Kidney (tissue), 14 donors: ENCODE measurements around the gene ISL2. TPM values are rescaled to one million over a fixed set of nuclear protein-coding genes. Genes with fewer than 3 reads are reported as not detected.

ENCODE experiments used
- DNase-seq, 5 donors: peaks; one replicate each; pipeline ENCODE4 v3.0.0-alpha.2; 2013 to 2020
- FAIRE-seq: peaks from 2 replicates; lab custom pipeline; 2012; peaks lifted over from hg19 to GRCh38; lab: Jason Lieb, UNC
- H3K27ac ChIP-seq, 2 donors: one replicate each; pipeline ENCODE4 v1.7.0; 2013; ENCODE audit warnings: low read depth in 2 of 2, low read length in 2 of 2, inconsistent platforms in 1 of 2
- H3K27me3 ChIP-seq: one replicate; pipeline ENCODE4 v1.7.1; 2013; ENCODE audit warnings: low read length, inconsistent platforms; ENCODE audit not compliant: control insufficient read depth, insufficient read depth
- H3K36me3 ChIP-seq, 3 donors: one replicate each; pipeline versions ENCODE4 v1.7.0 to v1.7.1; 2013; ENCODE audit warnings: low read length in 3 of 3, control low read depth in 1 of 3, inconsistent platforms in 1 of 3; ENCODE audit not compliant: insufficient read depth in 3 of 3, control insufficient read depth in 2 of 3
- H3K4me1 ChIP-seq, 3 donors: one replicate each; pipeline versions ENCODE4 v1.7.0 to v1.7.1; 2013; ENCODE audit warnings: low read length in 3 of 3, inconsistent platforms in 1 of 3, low read depth in 1 of 3; ENCODE audit not compliant: control insufficient read depth in 2 of 3, insufficient read depth in 2 of 3
- H3K4me3 ChIP-seq, 3 donors: one replicate each; pipeline versions ENCODE4 v1.7.0 to v1.8.1; 2013; ENCODE audit warnings: low read length in 3 of 3, control low read depth in 1 of 3, inconsistent platforms in 1 of 3
- H3K9ac ChIP-seq, 3 donors: one replicate each; pipeline versions ENCODE4 v1.7.0 to v1.7.1; 2013; ENCODE audit warnings: low read length in 3 of 3, control low read depth in 1 of 3, inconsistent platforms in 1 of 3
- H3K9me3 ChIP-seq, 3 donors: one replicate each; pipeline versions ENCODE4 v1.7.0 to v1.7.1; 2013; ENCODE audit warnings: low read length in 3 of 3, control low read depth in 1 of 3, inconsistent platforms in 1 of 3; ENCODE audit not compliant: control insufficient read depth in 2 of 3, insufficient read depth in 1 of 3
- CTCF ChIP-seq: IDR thresholded peaks from 3 replicates; pipeline ENCODE4 v1.5.1; 2012; ENCODE audit warnings: mild to moderate bottlenecking, moderate library complexity, borderline replicate concordance; ENCODE audit not compliant: insufficient read depth; ENCODE audit errors: extremely low read depth
- intact Hi-C: fragments of 100-400 bp; cut with DNase I; formaldehyde crosslinking; loops from one replicate; pipeline ENCODE4 v1.11.1; 2022
- polyA plus RNA-seq: library from polyadenylated mRNA; stranded (reverse); fragments of 350-450 nt; fragmentation: Illumina TruSeq; extraction: RNeasy Lipid Tissue Mini Kit (QIAGEN cat#74804); gene quantifications from one replicate; pipeline ENCODE4 v1.2.3, GENCODE V29; 2014; ENCODE audit warnings: low read depth, low replicate concordance; ENCODE audit not compliant: insufficient read depth
- total RNA-seq: library from RNA; stranded (reverse); fragmentation: NEBNext Ultra II Directional; extraction: Animal tissue kit (Norgen Biotek cat#: 25700); gene quantifications from one replicate; pipeline ENCODE4 v1.2.1, GENCODE V29; 2021
- donor health status: control.
- donor health status: control.
- donor health status: control.
- donor health status: control.
- donor health status: control.
- donor health status: DM: yes; HTN: yes; CAD: no.
- donor health status: Normal renal cell carcinoma (clear cell type).

The ISL2 gene
- total and polyA plus RNA-seq, 2 donors from 2014 or later: 0.44 TPM; not detected in 1

- Histone ChIP-seq H3K27ac (no peak overlapping the region), H3K27me3 (peaks cover 54% of the 10 kb centered on the region), H3K4me3 (peak overlapping the region in 1 of 3 donors; percentile 35), H3K9me3 (no peaks in the 10 kb centered on the region), H3K9ac (no peak overlapping the region), H3K4me1 (peaks cover 0 to 17% (median 3%) of the 10 kb centered on the region in 3 donors), H3K36me3 (no peaks in the 10 kb centered on the region)
- FAIRE-seq: no peak
- intact Hi-C loops: loop anchor here (10.0 kb wide), 1 partner anchor 141 kb away; no protein-coding TSS in a partner anchor
- DNase-seq: peak in 4 of 5 donors; percentile 42 to 69 (median 57)
- no peak for TF ChIP-seq CTCF
Measured at GRCh38 chr15:76335307-76336253, 993 bp upstream of the ISL2 start.

GRCh38 chr15:76337059-76337695 lies 604 bp downstream of the ISL2 start:
- TF ChIP-seq CTCF: no peak
- Histone ChIP-seq H3K4me3 (no peak overlapping the region), H3K36me3 (no peaks in the 10 kb centered on the region), H3K9me3 (no peaks in the 10 kb centered on the region), H3K27me3 (peaks cover 67% of the 10 kb centered on the region), H3K9ac (no peak overlapping the region), H3K27ac (no peak overlapping the region), H3K4me1 (peaks cover 0 to 26% (median 3%) of the 10 kb centered on the region in 3 donors)
- intact Hi-C loops: loop anchor here (10.0 kb wide), 1 partner anchor 142 kb away; no protein-coding TSS in a partner anchor
- FAIRE-seq: no peak
- peak in 4 of 5 donors; percentile 47 to 81 (median 56) for DNase-seq

GRCh38 chr15:76337696-76338485 lies 1.3 kb downstream of the ISL2 start:
- no peaks in the 10 kb centered on the region for H3K36me3 ChIP-seq
- H3K9me3 ChIP-seq: no peaks in the 10 kb centered on the region
- H3K4me3 ChIP-seq: no peak overlapping the region
- H3K27me3 ChIP-seq: peaks cover 68% of the 10 kb centered on the region
- FAIRE-seq (no peak), DNase-seq (peak in 4 of 5 donors; percentile 43 to 60 (median 46))
- no peak overlapping the region for H3K9ac ChIP-seq
- no peak for TF ChIP-seq CTCF
- H3K27ac ChIP-seq: no peak overlapping the region
- peaks cover 0 to 26% (median 3%) of the 10 kb centered on the region in 3 donors for H3K4me1 ChIP-seq
- intact Hi-C loops: loop anchor here (10.0 kb wide), 1 partner anchor 143 kb away; no protein-coding TSS in a partner anchor
